Thyroid gland (tissue), 4 donors: ENCODE measurements around the gene MRPL30. TPM values are rescaled to one million over a fixed set of nuclear protein-coding genes. Genes with fewer than 3 reads are reported as not detected.
A peak's percentile ranks its signal among the peaks of the same experiment; 100 is the strongest.

Source experiments
- DNase-seq, 2 donors: peaks; one replicate each; pipeline ENCODE4 v3.0.0-alpha.2; 2019
- H3K27ac ChIP-seq, 3 donors: fragments of 200-600 bp; sonication (generic); 1 replicate in 2 of 3; 2 replicates in 1 of 3; pipeline ENCODE4 v1.5.1; 2016 to 2019; ENCODE audit warnings: mild to moderate bottlenecking in 1 of 3, moderate library complexity in 1 of 3
- H3K27me3 ChIP-seq: fragments of 200-600 bp; sonication (generic); one replicate; pipeline ENCODE4 v1.5.1; 2019
- H3K36me3 ChIP-seq, 2 donors: fragments of 200-600 bp; sonication (generic); one replicate each; pipeline ENCODE4 v1.5.1; 2016 to 2019
- H3K4me1 ChIP-seq, 2 donors: fragments of 200-600 bp; sonication (generic); one replicate each; pipeline ENCODE4 v1.5.1; 2017 to 2019
- H3K4me3 ChIP-seq, 3 donors: fragments of 200-600 bp; sonication (generic); replicated peaks in 1 of 3; 1 replicate in 2 of 3; 2 replicates in 1 of 3; pipeline ENCODE4 v1.5.1; 2016; ENCODE audit warnings: mild to moderate bottlenecking in 1 of 3
- H3K9me3 ChIP-seq: fragments of 200-600 bp; sonication (generic); one replicate; pipeline ENCODE4 v1.5.1; 2017
- CTCF ChIP-seq, 6 experiments: fragments of 200-600 bp in 3 of 6; fragments of 450-650 bp in 3 of 6; sonication (generic) in 3 of 6; IDR thresholded peaks; one replicate each; pipeline ENCODE4 v1.5.1; 2016 to 2019; ENCODE audit warnings: antibody characterized with exemption in 6 of 6, mild to moderate bottlenecking in 2 of 6, inconsistent platforms in 1 of 6, moderate library complexity in 1 of 6
- POLR2A ChIP-seq, 2 donors: fragments of 450-650 bp; IDR thresholded peaks; one replicate each; pipeline ENCODE4 v1.6.1; 2017; ENCODE audit warnings: antibody characterized with exemption in 2 of 2, mild to moderate bottlenecking in 2 of 2, moderate library complexity in 1 of 2
- WGBS, 2 donors: methylation state at CpG; one replicate each; pipeline ENCODE4 v1.1.5; 2017; 5-methylcytosine and 5-hydroxymethylcytosine counted together
- intact Hi-C: fragments of 100-400 bp; cut with DNase I; formaldehyde crosslinking; loops from one replicate; pipeline ENCODE4 v1.15.1; 2023
- total RNA-seq, 4 donors: library from RNA; depleted of rRNA; stranded (reverse); fragments of >200 nt; gene quantifications; one replicate each; pipeline ENCODE4 v1.2.3, GENCODE V29; 2016

The MRPL30 gene
- total RNA-seq, 4 donors from 2014 or later = 27.2 to 47.9 (median 37.0) TPM

DNA sequence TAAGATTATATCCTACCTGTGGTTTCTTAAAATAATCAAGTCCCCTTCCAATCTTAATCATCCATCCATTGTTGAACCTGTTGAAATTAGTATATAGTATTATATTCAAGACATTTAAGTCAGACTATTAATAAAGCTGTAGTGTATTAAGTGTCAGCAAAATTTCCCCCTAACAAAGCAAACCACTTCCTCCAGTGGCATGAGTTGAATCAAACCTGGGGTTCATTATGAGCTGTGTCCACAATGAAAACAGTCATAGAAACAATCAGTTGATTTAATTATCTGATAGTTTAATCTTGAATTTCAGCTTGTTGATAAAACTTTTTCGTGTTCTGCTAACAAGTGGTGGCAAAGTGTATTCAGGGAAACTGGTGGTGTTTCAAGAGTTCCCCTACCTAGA, 11.4 kb upstream of the MRPL30 start:
- Histone ChIP-seq H3K9me3 (no peaks in the 10 kb centered on the region), H3K4me3 (no peak overlapping the region), H3K27me3 (no peaks in the 10 kb centered on the region), H3K36me3 (peaks cover 0 to 9% of the 10 kb centered on the region in 2 donors), H3K4me1 (peaks cover 5 to 8% of the 10 kb centered on the region in 2 donors), H3K27ac (no peak overlapping the region)
- WGBS, 2 donors = 55 to 76% methylated on average over 1 of the region's 1 CpG
- DNase-seq = no peak
- TF ChIP-seq CTCF (IDR thresholded peaks at IDR 0.05) = no peak
- TF ChIP-seq POLR2A (IDR thresholded peaks at IDR 0.05) = no peak
- intact Hi-C loops = no loop called here

DNA sequence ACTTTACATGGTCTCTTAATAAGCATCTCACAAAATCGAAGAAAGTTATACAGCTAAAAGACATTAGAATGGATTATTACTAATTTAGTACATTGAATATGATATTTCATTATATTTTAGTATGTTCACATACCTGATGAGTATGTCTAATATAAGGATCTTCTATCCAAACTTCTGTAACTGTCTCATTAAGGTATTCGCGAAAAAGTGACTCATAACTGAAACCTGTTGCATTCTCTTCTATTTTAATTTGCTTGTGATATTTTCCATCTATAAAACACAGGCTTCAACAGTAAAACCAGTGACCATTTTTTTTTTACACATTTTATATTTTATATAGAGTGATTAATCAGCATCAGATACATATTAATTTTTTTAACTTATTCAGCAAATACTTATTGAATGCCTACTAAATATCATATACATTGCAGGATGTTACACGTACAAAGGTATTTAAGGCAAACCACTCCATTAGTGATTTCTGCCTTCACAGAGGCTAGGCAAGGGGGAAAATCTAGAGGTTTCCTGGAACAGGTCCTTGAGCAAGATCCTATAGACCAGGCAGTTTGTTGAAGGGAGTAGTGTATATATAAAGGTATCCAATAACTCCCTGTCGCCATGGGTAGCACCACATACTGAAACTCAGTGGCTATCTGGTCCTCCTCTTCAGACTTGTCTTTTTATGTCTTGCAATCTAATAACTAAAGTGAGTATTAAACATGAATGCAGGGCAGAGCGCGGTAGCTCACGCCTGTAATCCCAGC, 9.4 kb upstream of the MRPL30 start:
- no peak overlapping the region for H3K4me3 ChIP-seq
- TF ChIP-seq CTCF (IDR thresholded peaks at IDR 0.05) = no peak
- TF ChIP-seq POLR2A (IDR thresholded peaks at IDR 0.05) = no peak
- no peak overlapping the region for H3K27ac ChIP-seq
- DNase-seq = no peak
- H3K9me3 ChIP-seq = no peaks in the 10 kb centered on the region
- H3K4me1 ChIP-seq = peaks cover 0 to under 1% of the 10 kb centered on the region in 2 donors
- peaks cover 0 to 9% of the 10 kb centered on the region in 2 donors for H3K36me3 ChIP-seq
- H3K27me3 ChIP-seq = no peaks in the 10 kb centered on the region
- WGBS, 2 donors = 95% methylated on average over 8 of the region's 8 CpGs
- intact Hi-C loops = no loop called here

GRCh38 chr2:99181624-99182000, 628 bp downstream of the MRPL30 start:
- no peak for DNase-seq
- Histone ChIP-seq H3K4me1 (peaks cover 14 to 30% of the 10 kb centered on the region in 2 donors), H3K9me3 (no peaks in the 10 kb centered on the region), H3K27me3 (no peaks in the 10 kb centered on the region), H3K27ac (no peak overlapping the region), H3K4me3 (peak overlapping the region; percentile 68 to 80 (median 80)), H3K36me3 (no peaks in the 10 kb centered on the region)
- intact Hi-C loops = loop anchor here (10.0 kb wide), 1 partner anchor 153 kb away; the partner anchor contains the start of genes EIF5B and TXNDC9
- TF ChIP-seq POLR2A (IDR thresholded peaks at IDR 0.05) (no peak), CTCF (IDR thresholded peaks at IDR 0.05) (no peak)
- 2 to 5% methylated on average over 4 of the region's 4 CpGs for WGBS, 2 donors

GRCh38 chr2:99183025-99183424, 2.0 kb downstream of the MRPL30 start:
- no peaks in the 10 kb centered on the region for H3K36me3 ChIP-seq
- H3K27me3 ChIP-seq = no peaks in the 10 kb centered on the region
- no peak overlapping the region for H3K27ac ChIP-seq
- H3K4me3 ChIP-seq = no peak overlapping the region
- TF ChIP-seq POLR2A (IDR thresholded peaks at IDR 0.05) = no peak
- TF ChIP-seq CTCF (IDR thresholded peaks at IDR 0.05) = no peak
- 93 to 96% methylated on average over 3 of the region's 3 CpGs for WGBS, 2 donors
- H3K4me1 ChIP-seq = peaks cover 14 to 30% of the 10 kb centered on the region in 2 donors
- no peaks in the 10 kb centered on the region for H3K9me3 ChIP-seq
- intact Hi-C loops = loop anchor here (10.0 kb wide), 1 partner anchor 152 kb away; the partner anchor contains the start of genes EIF5B and TXNDC9
- no peak for DNase-seq

DNA sequence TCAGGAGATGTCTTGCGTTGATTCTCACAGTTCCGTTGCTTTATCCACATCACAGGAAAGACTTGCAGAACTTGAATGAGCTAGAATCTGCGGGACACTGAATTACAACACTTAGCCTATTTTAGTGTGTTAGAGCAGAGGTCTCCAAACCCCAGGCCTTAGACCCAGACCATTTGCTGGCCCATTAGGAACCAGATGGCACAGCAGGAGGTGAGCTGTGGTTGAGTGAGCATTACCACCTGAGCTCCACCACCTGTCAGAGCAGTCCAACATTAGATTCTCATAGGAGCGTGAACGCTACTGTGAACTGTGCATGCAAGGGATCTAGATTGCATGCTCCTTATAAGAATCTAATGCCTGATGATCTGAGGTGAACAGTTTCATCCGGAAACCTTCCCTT, 3.8 kb downstream of the MRPL30 start:
- intact Hi-C loops = loop anchor here (10.0 kb wide), 1 partner anchor 150 kb away; the partner anchor contains the start of genes EIF5B and TXNDC9
- whole genome bisulfite sequencing, 2 donors = 94 to 96% methylated on average over 6 of the region's 6 CpGs
- Histone ChIP-seq H3K9me3 (no peaks in the 10 kb centered on the region), H3K4me3 (no peak overlapping the region), H3K27ac (no peak overlapping the region), H3K27me3 (no peaks in the 10 kb centered on the region), H3K36me3 (no peaks in the 10 kb centered on the region), H3K4me1 (peaks cover 11 to 21% of the 10 kb centered on the region in 2 donors)
- TF ChIP-seq POLR2A (IDR thresholded peaks at IDR 0.05) (no peak), CTCF (IDR thresholded peaks at IDR 0.05) (no peak)
- no peak for DNase-seq
